Brain pericyte (primary cell): ENCODE data around the gene SNX32.

ENCODE experiments used
- DNase-seq: peaks from one replicate; pipeline ENCODE4 v3.0.0-alpha.2; 2012; ENCODE audit warnings: low read depth, low spot score

Gene SNX32

GRCh38 chr11:65833297-65834030, at the start of gene SNX32:
Gene SNX32 (plus strand): TSS chr11:65833963. CDS start chr11:65834066, 103 bp downstream.
- peak; percentile 84 for DNase-seq

DNA sequence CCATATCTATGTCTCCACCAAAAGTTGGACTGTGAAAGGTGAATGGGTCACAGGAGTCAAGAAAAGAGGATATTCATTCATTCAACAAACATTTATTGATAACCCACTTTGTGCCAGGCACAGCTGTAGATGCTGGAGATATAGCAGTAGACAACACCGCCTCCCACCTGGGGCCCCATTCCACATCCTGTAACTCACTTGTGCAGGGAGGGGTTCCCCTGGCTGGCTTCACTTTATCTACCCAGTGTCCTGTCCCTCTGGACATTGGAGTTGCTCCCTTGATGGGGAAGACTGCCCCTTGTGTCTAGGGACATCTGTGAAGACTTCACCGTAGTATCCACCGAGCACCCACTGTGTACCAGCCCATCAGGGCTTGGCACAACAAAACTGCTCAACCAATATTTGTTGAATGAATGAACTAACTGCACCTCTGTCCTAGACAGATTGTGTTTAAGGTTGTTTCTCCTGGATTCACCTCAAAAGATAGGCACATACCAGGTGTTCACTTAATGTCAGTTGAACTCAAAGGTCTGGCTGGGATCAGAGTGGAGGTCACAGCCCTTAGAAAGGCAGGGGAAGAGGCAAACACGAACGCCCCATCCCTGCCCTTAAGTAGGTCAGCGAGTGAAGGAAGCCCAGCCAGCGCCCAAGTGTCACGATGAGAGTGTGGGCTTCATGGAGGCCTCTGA, 48.3 kb upstream of the SNX32 start:
- DNase-seq = no peak

GRCh38 chr11:65786008-65786785, 47.6 kb upstream of the SNX32 start:
- DNase-seq = no peak

GRCh38 chr11:65786786-65787636, 46.8 kb upstream of the SNX32 start, which contains the start of gene OVOL1:
Gene OVOL1 (plus strand): TSS chr11:65787063. CDS start chr11:65787374, 311 bp downstream.
- DNase-seq = no peak

GRCh38 chr11:65787649-65788622, 45.8 kb upstream of the SNX32 start:
- no peak for DNase-seq

DNA sequence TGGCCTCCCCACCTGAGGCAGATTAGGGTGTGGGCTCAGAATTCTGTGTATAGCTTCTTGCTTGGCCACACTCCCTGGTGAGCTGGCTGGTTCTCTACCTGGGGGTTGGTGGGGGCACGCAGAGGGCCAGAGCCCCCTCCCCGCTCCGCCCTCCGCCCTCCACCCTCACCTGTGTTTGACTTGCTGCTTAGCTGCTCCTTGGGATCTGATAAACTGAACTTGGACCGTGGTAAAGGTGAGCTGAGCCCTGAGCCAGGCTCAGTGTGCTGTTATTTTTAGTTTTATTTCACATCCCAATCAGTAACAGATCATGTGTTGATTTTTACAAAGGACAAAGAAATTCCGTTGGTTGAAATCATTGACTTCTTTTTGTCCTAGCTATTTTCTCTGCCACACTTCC, 44.9 kb upstream of the SNX32 start:
- no peak for DNase-seq

DNA sequence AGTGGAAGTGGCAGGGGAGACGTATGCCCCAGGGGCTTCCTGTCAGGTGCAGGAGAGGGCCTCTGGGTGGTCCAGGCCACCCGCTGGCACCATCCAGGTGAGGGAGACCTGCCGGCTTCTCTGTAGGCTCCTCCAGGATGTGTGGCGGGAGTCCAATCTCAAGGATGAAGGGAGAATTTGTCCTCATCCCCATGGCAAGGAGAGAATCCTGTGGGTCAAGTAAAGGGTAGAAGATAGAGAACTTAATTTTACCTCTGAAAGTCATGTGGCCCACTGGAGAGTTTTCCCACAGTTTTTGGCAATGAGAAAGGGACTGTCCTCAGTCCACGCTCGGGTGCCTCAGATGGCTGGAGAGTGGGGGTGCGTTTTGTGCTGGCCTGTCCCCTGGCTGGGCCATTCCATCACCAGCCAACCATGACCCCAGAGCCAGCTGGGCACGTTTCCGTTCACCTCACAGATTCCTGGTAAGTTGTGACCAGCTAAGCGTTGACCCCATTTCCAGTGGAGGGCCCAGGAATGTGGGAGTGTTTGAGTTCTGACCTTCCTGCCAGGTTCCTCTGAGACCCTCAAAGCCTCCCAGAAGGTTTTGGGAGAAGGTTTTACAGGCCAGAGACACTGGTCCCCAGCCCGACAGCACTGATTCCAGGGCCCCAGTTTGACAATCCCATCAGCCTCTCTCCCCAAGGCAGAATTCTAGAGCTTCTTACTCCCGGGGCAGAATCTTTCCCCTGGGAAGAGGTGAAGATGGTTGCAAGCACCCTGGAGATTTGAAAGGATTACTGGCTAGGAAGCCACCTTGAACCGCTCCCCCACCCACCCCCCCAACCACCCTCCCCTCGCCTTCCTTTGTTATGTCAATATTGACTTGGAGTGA, 44.3 kb upstream of the SNX32 start:
- DNase-seq = no peak

- no peak for DNase-seq
These were observed 43.5 kb upstream of the SNX32 start for GRCh38 chr11:65790104-65790901.

- no peak for DNase-seq
These were observed 42.7 kb upstream of the SNX32 start for GRCh38 chr11:65790902-65791650.

- DNase-seq = no peak
These were observed 42.0 kb upstream of the SNX32 start for GRCh38 chr11:65791719-65792213.

- no peak for DNase-seq
These were observed 41.3 kb upstream of the SNX32 start for GRCh38 chr11:65792456-65792855.

- DNase-seq = no peak
These were observed 40.6 kb upstream of the SNX32 start for GRCh38 chr11:65793144-65793581.

GRCh38 chr11:65793625-65794400, 40.0 kb upstream of the SNX32 start:
- DNase-seq = no peak

DNA sequence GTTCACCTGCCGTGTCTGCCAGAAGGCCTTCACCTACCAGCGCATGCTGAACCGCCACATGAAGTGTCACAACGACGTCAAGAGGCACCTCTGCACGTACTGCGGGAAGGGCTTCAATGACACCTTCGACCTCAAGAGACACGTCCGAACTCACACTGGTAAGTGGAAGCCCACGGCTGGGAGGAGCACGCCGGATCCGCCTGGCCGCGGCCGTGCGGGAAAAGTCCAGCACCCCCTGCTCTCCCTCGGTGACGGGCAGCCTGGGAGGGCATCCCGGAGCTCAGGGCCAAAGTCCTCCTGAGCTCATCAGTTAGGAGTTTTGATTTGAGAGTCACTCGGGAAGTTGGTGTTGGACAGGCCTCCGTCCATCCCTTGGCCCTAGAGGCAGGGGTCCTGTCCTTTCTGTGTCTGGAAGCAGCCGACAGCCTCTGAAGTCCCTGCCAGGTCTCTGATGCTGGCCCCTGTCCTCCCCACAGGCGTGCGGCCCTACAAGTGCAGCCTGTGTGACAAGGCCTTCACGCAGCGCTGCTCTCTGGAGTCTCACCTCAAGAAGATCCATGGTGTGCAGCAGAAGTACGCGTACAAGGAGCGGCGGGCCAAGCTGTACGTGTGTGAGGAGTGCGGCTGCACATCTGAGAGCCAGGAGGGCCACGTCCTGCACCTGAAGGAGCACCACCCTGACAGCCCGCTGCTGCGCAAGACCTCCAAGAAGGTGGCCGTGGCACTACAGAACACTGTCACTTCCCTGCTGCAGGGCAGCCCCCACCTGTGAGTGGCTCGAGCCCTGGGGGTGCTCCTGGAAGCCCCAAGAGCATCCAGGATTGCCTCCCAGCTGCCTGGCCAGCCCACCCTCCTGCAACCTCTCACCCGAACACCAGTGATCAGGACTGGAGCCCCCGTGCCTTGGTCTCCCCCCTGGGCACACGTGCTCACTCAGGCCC, 38.9 kb upstream of the SNX32 start:
- no peak for DNase-seq
